GM18526 (cell line): ENCODE results near the gene APCDD1.

Source experiments
- POLR2A ChIP-seq: IDR thresholded peaks from 3 replicates; pipeline ENCODE4 v1.6.1; 2011; ENCODE audit not compliant: insufficient read length; ENCODE audit errors: extremely low read depth

The APCDD1 gene

GRCh38 chr18:10488017-10488416 lies 33.6 kb downstream of the APCDD1 start:
- TF ChIP-seq POLR2A: no peak

GRCh38 chr18:10490401-10491165 lies 36.1 kb downstream of the APCDD1 start:
- TF ChIP-seq POLR2A: no peak

- no peak for TF ChIP-seq POLR2A
Observed at GRCh38 chr18:10495936-10496335, 41.5 kb downstream of the APCDD1 start.

DNA sequence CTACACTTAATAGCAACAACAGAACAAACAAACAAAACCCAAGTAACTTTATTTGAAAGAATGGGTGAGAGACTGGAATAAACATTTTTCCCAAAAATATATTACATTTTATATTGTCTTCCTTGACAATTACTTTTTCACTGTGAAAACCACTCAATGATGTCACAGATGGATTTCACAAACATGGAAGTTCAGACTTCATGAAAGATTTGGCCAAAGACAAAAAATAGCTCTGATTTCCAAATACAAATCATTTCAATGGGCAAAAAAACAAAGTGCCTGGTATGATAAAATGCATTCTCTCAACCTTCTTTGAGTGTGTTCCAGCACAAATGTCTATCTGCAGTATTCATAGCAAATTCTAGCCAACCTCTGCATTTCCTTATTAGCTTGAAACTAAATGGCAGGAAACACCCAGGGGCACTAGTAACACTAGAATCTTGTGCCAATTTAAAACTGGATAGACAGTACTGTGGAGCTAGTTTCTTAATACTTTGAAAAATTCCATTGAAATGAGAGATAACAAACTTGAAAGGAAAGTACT lies 42.8 kb downstream of the APCDD1 start:
- no peak for TF ChIP-seq POLR2A

DNA sequence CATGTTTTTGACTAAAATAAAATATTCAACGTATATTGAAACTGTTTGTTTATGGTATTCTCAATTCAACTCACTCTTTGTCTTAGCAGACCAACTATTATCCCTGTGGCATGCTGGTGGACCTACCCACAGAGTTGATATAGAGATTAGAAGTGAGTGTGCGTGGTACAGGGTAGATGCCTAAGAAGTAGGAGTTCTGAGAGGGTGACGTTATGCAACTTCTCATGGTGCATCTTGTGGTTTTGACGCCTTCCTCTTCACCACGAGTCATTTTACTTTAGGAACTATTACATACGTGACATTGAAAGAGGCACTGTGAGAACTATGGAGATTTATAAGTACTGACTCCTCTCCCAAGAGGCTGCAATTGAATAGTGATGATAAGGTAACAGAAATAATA lies 44.8 kb downstream of the APCDD1 start:
- TF ChIP-seq POLR2A: no peak

DNA sequence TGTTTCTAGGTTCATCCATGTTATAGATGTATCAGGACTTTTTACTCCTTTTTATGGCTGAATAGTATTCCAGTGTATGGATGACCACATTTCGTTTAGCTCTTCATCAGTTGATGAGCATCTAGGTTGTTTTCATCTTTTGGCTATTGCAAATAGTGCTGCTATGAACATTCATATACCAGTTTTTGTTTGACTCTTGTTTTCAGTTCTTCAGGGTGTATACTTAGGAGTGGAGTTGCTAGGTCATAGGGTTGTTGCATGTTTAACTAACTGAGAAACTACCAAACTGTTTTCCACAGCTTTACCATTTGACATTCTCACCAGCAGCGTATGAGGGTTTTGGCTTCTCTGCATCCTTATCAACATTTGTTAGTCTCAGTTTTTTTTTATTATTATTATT lies 45.6 kb downstream of the APCDD1 start:
- TF ChIP-seq POLR2A: no peak

GRCh38 chr18:10504723-10505122 lies 50.3 kb downstream of the APCDD1 start:
- no peak for TF ChIP-seq POLR2A

DNA sequence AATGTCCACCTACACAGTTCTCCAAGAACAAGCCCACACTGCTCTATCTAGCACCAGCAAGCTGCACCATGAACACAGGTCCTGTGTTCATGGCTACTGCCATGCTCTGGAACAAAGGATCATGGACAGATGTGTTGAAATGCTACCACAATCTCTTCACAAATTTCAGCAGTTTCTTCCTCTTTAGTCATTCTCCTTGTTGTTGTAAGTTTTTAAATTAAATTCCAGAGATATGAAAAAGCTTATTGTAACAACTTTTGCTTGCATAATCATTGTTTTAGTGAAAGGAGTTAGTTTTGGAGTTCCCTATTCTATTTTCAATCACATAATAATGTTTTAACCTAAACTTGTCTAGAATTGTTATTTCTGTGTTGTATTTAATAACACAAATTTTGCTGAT lies 54.2 kb downstream of the APCDD1 start:
- no peak for TF ChIP-seq POLR2A

DNA sequence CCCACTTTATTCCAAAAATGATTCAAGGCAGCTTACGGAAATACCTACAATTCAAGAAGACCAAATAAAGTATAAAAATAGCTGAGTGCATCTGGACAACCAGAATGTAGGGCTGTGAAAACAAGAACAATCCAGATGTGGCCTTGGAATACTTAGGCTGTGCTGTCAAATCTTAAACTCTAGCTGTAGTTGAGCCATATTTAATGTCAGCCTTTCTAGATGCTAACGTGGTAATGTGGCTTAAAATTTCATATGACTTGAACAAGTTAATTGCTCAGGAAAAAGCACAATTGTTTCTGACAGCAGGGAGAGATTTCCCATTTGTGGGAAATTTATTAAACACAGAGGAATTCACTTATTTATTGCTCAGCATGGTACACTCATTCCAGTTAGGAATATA lies 56.8 kb downstream of the APCDD1 start:
- no peak for TF ChIP-seq POLR2A

- TF ChIP-seq POLR2A: no peak
Observed at GRCh38 chr18:10514082-10514481, 59.6 kb downstream of the APCDD1 start.

DNA sequence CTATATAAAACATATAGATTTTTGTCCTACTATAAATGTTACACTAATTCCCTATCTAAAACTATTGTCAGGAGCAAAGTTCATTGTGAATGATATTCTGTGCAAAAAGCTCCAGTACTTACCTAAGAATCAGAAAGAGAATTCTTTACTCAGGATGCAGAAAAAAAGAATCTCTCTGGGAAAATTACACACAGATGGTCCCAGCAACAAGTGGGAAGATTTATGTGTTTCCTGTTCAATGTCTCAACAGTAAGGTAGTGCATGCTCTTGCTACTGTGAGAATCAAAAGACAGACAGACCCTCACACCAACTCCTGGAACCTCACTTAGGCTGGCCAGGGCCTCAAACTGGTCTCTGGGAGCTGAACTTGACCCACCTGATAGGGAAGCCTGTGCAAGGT lies 60.2 kb downstream of the APCDD1 start:
- TF ChIP-seq POLR2A: no peak

DNA sequence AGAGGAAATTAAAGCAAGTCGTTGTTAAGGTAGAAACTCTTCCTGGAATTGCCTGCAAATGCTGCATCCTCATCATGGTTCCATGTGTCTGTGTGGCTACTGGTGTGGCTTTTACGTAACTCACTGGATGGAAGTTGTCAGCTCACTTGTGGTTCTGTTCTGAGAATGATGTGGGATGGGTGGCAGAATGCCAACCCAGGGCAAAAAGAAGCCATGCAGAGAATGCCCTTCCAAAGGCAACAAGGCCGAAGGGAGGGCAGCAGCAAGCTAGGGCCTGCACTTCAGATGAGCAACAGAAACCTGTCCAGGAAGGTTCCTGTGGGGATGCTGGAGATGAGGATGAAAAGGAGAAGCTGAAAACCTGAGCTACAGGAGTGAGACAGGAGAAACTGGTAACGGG lies 61.0 kb downstream of the APCDD1 start:
- TF ChIP-seq POLR2A: no peak

DNA sequence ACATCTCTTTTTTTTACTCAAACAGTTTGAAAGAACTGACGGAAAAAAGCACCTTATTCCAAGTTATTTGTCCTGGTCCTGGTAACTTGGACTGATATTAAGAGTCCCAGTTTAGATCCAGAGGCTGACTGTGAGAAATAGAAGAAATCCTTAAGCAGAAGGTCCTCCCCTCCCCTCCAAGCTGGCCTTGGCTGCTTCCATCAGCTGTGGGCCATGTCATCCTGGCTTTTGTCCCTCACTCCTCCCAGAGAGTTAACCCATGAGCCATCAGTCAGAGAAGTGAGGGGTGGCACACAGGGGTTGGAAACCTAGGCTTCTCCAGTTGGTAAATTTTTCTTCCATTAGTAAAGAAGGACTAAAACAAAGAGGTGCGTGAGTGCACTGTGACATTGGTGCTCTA lies 61.6 kb downstream of the APCDD1 start:
- no peak for TF ChIP-seq POLR2A

- TF ChIP-seq POLR2A: no peak
Observed at GRCh38 chr18:10518595-10519255, 64.3 kb downstream of the APCDD1 start.

DNA sequence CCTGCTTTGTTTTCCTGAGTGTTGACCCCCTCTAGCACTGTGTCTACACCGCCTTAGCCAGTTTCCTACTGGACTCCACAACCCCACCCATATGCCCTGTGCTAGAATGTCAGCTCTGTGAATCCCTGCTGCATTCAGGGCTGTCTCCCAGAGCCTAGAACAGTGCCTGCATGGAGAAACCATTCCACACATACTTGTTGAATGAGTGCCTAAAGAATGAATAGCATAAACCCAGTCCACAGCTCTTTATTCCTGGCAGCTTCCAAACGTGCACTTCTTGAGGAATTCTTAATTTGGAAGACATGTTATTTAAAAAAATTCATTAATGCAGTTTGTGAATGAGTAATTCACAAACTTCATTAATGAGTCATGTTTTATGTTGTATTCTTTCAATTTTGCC lies 64.9 kb downstream of the APCDD1 start:
- TF ChIP-seq POLR2A: no peak
